H1 (cell line): Measurements from ENCODE around the gene RUFY3. TPM values are rescaled to one million over a fixed set of nuclear protein-coding genes. Genes with fewer than 3 reads are reported as not detected.

Source experiments
- CTCF ChIA-PET: fragments of 300-600 bp; sonication (Branson Sonifier 250); formaldehyde crosslinking; loops from one replicate; lab custom pipeline; 2021; ENCODE audit not compliant: partially characterized antibody; lab: Charles Lee
- POLR2A ChIA-PET: fragments of 300-600 bp; sonication (Branson Sonifier 250); formaldehyde crosslinking; loops from one replicate; lab custom pipeline; 2021; ENCODE audit warnings: inconsistent platforms; ENCODE audit not compliant: partially characterized antibody; lab: Charles Lee
- DNase-seq, 2 experiments: peaks; one replicate each; pipeline versions ENCODE4 v3.0.0 to v3.0.0-alpha.2; 2010 to 2022; ENCODE audit warnings: low spot score in 2 of 2, low read depth in 1 of 2, mixed read lengths in 1 of 2
- FAIRE-seq: peaks from 2 replicates; lab custom pipeline; 2011; peaks lifted over from hg19 to GRCh38; lab: Jason Lieb, UNC
- H2AFZ ChIP-seq: 2 replicates; pipeline ENCODE4 v1.8.1; 2012; ENCODE audit warnings: low read length, inconsistent platforms
- H2AK5ac ChIP-seq: 2 replicates; pipeline ENCODE4 v1.6.1; 2013; ENCODE audit warnings: low read depth, low read length
- H2BK120ac ChIP-seq: replicated peaks from 2 replicates; pipeline ENCODE3; 2013; ENCODE audit warnings: low read depth, low read length, inconsistent platforms
- H2BK12ac ChIP-seq: 2 replicates; pipeline ENCODE4 v1.6.1; 2013; ENCODE audit warnings: low read depth, low read length
- H2BK15ac ChIP-seq: 2 replicates; pipeline ENCODE4 v1.6.1; 2013; ENCODE audit warnings: low read length
- H2BK20ac ChIP-seq: 2 replicates; pipeline ENCODE4 v1.6.1; 2013; ENCODE audit warnings: low read length
- H2BK5ac ChIP-seq: 2 replicates; pipeline ENCODE4 v1.6.1; 2013; ENCODE audit warnings: low read depth, low read length
- H3K14ac ChIP-seq: 2 replicates; pipeline ENCODE4 v1.6.1; 2013; ENCODE audit warnings: inconsistent platforms; ENCODE audit not compliant: insufficient read length
- H3K18ac ChIP-seq: 2 replicates; pipeline ENCODE4 v1.6.1; 2013; ENCODE audit warnings: low read length; ENCODE audit errors: extremely low read depth
- H3K23ac ChIP-seq: 2 replicates; pipeline ENCODE4 v1.6.1; 2013; ENCODE audit warnings: inconsistent platforms; ENCODE audit not compliant: insufficient read length
- H3K23me2 ChIP-seq: 2 replicates; pipeline ENCODE4 v1.6.1; 2013; ENCODE audit warnings: low read depth, low read length
- H3K27ac ChIP-seq: 2 replicates; pipeline ENCODE4 v1.6.1; 2011; ENCODE audit warnings: low read depth, low read length, inconsistent platforms
- H3K27me3 ChIP-seq, 4 experiments: replicated peaks in 1 of 4; 1 replicate in 1 of 4; 2 replicates in 3 of 4; pipeline versions ENCODE4 v1.6.1 to v1.8.1; 2011 to 2013; ENCODE audit warnings: low read length in 3 of 4, mild to moderate bottlenecking in 3 of 4, inconsistent platforms in 2 of 4, mixed read lengths in 2 of 4, moderate library complexity in 1 of 4; ENCODE audit not compliant: control insufficient read depth in 3 of 4, insufficient read depth in 3 of 4; ENCODE audit errors: extremely low read depth in 1 of 4
- H3K36me3 ChIP-seq, 4 experiments: 2 replicates each; pipeline versions ENCODE4 v1.6.1 to v1.8.1; 2011 to 2013; ENCODE audit warnings: mild to moderate bottlenecking in 4 of 4, low read length in 3 of 4, moderate library complexity in 2 of 4, control low read depth in 1 of 4, inconsistent platforms in 1 of 4; ENCODE audit not compliant: insufficient read depth in 4 of 4, control insufficient read depth in 2 of 4
- H3K4ac ChIP-seq: replicated peaks from 2 replicates; pipeline ENCODE3; 2013; ENCODE audit warnings: low read length, low read depth, mixed read lengths, inconsistent platforms; ENCODE audit not compliant: insufficient read length
- H3K4me1 ChIP-seq, 4 experiments: replicated peaks in 1 of 4; 1 replicate in 1 of 4; 2 replicates in 3 of 4; pipeline versions ENCODE4 v1.6.1 to v1.8.1; 2011 to 2013; ENCODE audit warnings: low read length in 3 of 4, inconsistent platforms in 2 of 4, mixed read lengths in 1 of 4; ENCODE audit not compliant: insufficient read depth in 4 of 4, control insufficient read depth in 3 of 4
- H3K4me2 ChIP-seq, 2 experiments: 2 replicates each; pipeline versions ENCODE4 v1.6.1 to v1.8.1; 2011 to 2013; ENCODE audit warnings: low read depth in 2 of 2, low read length in 2 of 2, control low read depth in 1 of 2, inconsistent platforms in 1 of 2, mild to moderate bottlenecking in 1 of 2; ENCODE audit not compliant: insufficient read depth in 1 of 2
- H3K4me3 ChIP-seq, 4 experiments: fragments of 200-600, 300-600 bp in 1 of 4; sonication (generic), shearing (Covaris generic), sonication (Bioruptor Twin) in 1 of 4; 2 replicates each; pipeline versions ENCODE4 v1.5.1 to v1.8.1; 2011 to 2016; ENCODE audit warnings: low read length in 4 of 4, low read depth in 3 of 4, control low read depth in 2 of 4, inconsistent platforms in 2 of 4, mild to moderate bottlenecking in 2 of 4, mixed read lengths in 1 of 4, moderate library complexity in 1 of 4; ENCODE audit not compliant: insufficient read depth in 2 of 4; ENCODE audit errors: extremely low read depth in 1 of 4
- H3K56ac ChIP-seq: replicated peaks from 2 replicates; pipeline ENCODE3; 2013; ENCODE audit warnings: low read depth, mild to moderate bottlenecking, mixed read lengths, low read length, inconsistent platforms; ENCODE audit not compliant: insufficient read length
- H3K79me1 ChIP-seq: 2 replicates; pipeline ENCODE4 v1.6.1; 2013; ENCODE audit warnings: low read depth, low read length, control low read depth
- H3K79me2 ChIP-seq, 2 experiments: 2 replicates each; pipeline versions ENCODE4 v1.6.1 to v1.8.1; 2012 to 2013; ENCODE audit warnings: low read length in 2 of 2, mild to moderate bottlenecking in 2 of 2, inconsistent platforms in 1 of 2; ENCODE audit not compliant: insufficient read depth in 2 of 2, control insufficient read depth in 1 of 2
- H3K9ac ChIP-seq, 4 experiments: replicated peaks in 1 of 4; 1 replicate in 1 of 4; 2 replicates in 3 of 4; pipeline versions ENCODE4 v1.6.1 to v1.8.1; 2011 to 2013; ENCODE audit warnings: low read depth in 3 of 4, low read length in 3 of 4, control low read depth in 2 of 4, mild to moderate bottlenecking in 2 of 4, moderate library complexity in 2 of 4, inconsistent platforms in 1 of 4; ENCODE audit errors: extremely low read depth in 1 of 4
- H3K9me3 ChIP-seq, 2 experiments: 2 replicates each; pipeline versions ENCODE4 v1.6.1 to v1.8.1; 2012 to 2013; ENCODE audit warnings: mild to moderate bottlenecking in 2 of 2, moderate library complexity in 2 of 2, control low read depth in 1 of 2, inconsistent platforms in 1 of 2, low read depth in 1 of 2, low read length in 1 of 2, mixed read lengths in 1 of 2; ENCODE audit not compliant: insufficient read depth in 2 of 2
- H4K20me1 ChIP-seq, 2 experiments: replicated peaks in 1 of 2; 2 replicates each; pipeline versions ENCODE3 to v1.8.1; 2011 to 2013; ENCODE audit warnings: inconsistent platforms in 2 of 2, low read length in 2 of 2, mild to moderate bottlenecking in 1 of 2; ENCODE audit not compliant: insufficient read depth in 2 of 2, control insufficient read depth in 1 of 2
- H4K5ac ChIP-seq: 2 replicates; pipeline ENCODE4 v1.6.1; 2013; ENCODE audit warnings: low read length, low read depth, mixed read lengths, inconsistent platforms; ENCODE audit not compliant: insufficient read length
- H4K8ac ChIP-seq: 2 replicates; pipeline ENCODE4 v1.8.0; 2013; ENCODE audit warnings: mild to moderate bottlenecking, moderate library complexity, low read length, inconsistent platforms; ENCODE audit not compliant: insufficient read depth; ENCODE audit errors: extremely low read depth
- H4K91ac ChIP-seq: replicated peaks from 2 replicates; pipeline ENCODE3; 2013; ENCODE audit warnings: low read length, mixed read lengths, inconsistent platforms; ENCODE audit not compliant: insufficient read length
- ASH2L ChIP-seq: fragments of 200-600, 300-600 bp; sonication (generic); IDR thresholded peaks from one replicate; pipeline ENCODE4 v1.7.1; 2017; ENCODE audit warnings: low read length
- BCL11A ChIP-seq, 2 experiments: IDR thresholded peaks; one replicate each; pipeline ENCODE4 v1.6.1; 2011; ENCODE audit warnings: low read depth in 2 of 2, low read length in 2 of 2, mild to moderate bottlenecking in 2 of 2
- CREB1 ChIP-seq: IDR thresholded peaks from 2 replicates; pipeline ENCODE4 v1.6.1; 2012; ENCODE audit warnings: inconsistent platforms
- KDM4A ChIP-seq: IDR thresholded peaks from one replicate; pipeline ENCODE4 v1.7.1; 2012; ENCODE audit warnings: low read depth, mild to moderate bottlenecking, moderate library complexity, low read length, inconsistent platforms; ENCODE audit not compliant: severe bottlenecking
- POLR2A ChIP-seq, 2 experiments: IDR thresholded peaks; 1 replicate in 1 of 2; 2 replicates in 1 of 2; pipeline ENCODE4 v1.6.1; 2011; ENCODE audit warnings: low read depth in 2 of 2, low read length in 2 of 2, mild to moderate bottlenecking in 2 of 2; ENCODE audit errors: control extremely low read depth in 1 of 2
- RBBP5 ChIP-seq: IDR thresholded peaks from 2 replicates; pipeline ENCODE4 v1.7.1; 2012; ENCODE audit warnings: low read depth, mild to moderate bottlenecking, inconsistent platforms, low read length, moderate library complexity, borderline replicate concordance
- SIN3A ChIP-seq, 2 experiments: IDR thresholded peaks in 1 of 2; conservative IDR thresholded peaks in 1 of 2; 2 replicates each; pipeline ENCODE4 v1.6.1; 2011 to 2012; ENCODE audit warnings: low read length in 2 of 2, improper control_type of control experiment in 1 of 2, low read depth in 1 of 2, mild to moderate bottlenecking in 1 of 2
- TAF1 ChIP-seq: IDR thresholded peaks from 2 replicates; pipeline ENCODE4 v1.6.1; 2011; ENCODE audit warnings: mild to moderate bottlenecking, low read depth, low read length
- TEAD4 ChIP-seq: IDR thresholded peaks from 2 replicates; pipeline ENCODE4 v1.6.1; 2012; ENCODE audit warnings: low read depth, low read length, inconsistent platforms, mixed read lengths
- ZNF274 ChIP-seq: IDR thresholded peaks from 2 replicates; pipeline ENCODE4 v1.7.0; 2012; ENCODE audit warnings: low read length, borderline replicate concordance; ENCODE audit errors: extremely low read depth
- WGBS, 2 experiments: shearing (Covaris generic) in 1 of 2; methylation state at CpG; one replicate each; pipeline versions ENCODE4 v1.1.6 to v1.1.7; 2013 to 2015; ENCODE audit warnings: low lambda C conversion rate in 2 of 2, mixed read lengths in 2 of 2, inconsistent platforms in 1 of 2, low coverage in 1 of 2, missing lambda C conversion rate in 1 of 2; ENCODE audit not compliant: insufficient replicate concordance in 2 of 2, insufficient coverage in 1 of 2, insufficient read length in 1 of 2; ENCODE audit errors: extremely low coverage in 1 of 2, missing lambda C conversion rate in 1 of 2; 5-methylcytosine and 5-hydroxymethylcytosine counted together
- polyA plus RNA-seq, 7 experiments: library from polyadenylated mRNA; depleted of rRNA in 3 of 7; stranded (reverse) in 5 of 7; unstranded in 2 of 7; fragments of >200 nt in 5 of 7; fragments of 200-250 nt in 2 of 7; gene quantifications; 1 replicate in 5 of 7; 2 replicates in 1 of 7; 4 replicates in 1 of 7; pipeline versions ENCODE4 v1.2.1 to v1.2.3, GENCODE V29; 2011 to 2013; ENCODE audit warnings: missing spikeins in 2 of 7, mixed read lengths in 2 of 7
- total RNA-seq: library from RNA; stranded (reverse); fragmentation: NEBNext Ultra II Directional; extraction: Animal tissue kit (Norgen Biotek cat#: 25700); gene quantifications from 2 replicates; pipeline ENCODE4 v1.2.1, GENCODE V29; 2021

RUFY3 gene
- total and polyA plus RNA-seq, 2 of the 8 experiments (the other 6 are each of a cell fraction or from before 2014, with no cell fraction given): 7.8 to 33.1 TPM

DNA sequence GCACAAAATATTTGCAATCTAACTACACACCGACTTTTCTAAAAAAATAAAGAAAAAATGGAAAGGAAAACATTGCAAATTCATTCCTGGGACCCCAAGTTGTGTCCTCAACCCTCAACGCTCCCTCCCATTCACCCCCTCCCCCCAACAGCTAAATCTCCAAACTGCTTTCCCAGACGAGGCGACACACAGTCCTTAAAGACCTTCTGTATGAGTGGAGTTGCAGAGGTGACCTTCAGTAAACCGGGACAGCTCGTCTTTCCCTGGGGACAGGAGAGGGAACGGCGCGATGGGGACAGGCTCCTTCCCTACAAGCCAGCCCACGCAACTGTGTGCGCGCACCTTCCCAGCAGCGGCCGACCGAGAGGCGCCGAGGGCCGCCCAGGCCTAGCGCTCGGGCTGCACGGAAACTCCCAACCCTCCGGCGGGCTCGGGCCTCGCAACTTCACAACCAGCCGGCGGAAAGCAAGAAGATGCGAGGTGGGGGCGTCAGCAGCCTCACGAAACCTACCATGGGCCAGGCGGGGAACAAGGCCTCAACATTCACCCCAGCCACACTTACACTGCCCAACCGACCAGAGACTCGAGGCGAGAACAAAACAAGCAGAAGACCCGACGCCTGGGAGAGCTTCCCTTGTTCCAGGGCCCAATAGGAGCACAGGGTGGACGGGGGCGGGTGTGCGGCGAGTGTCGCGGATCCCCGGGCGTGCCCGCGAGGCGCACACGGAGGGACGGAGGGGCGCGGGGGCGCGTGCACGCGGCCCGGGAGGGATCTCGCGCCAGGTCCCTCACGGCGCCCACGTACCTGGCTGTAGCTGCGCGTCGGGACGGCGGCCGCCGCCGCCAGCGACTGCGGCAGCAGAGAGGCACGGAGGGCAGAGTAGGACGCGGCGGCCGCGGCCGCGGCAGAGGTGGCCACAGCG lies 117.2 kb downstream of the RUFY3 start:
- peak overlapping the region; percentile 27 for H3K4ac ChIP-seq
- H2BK12ac ChIP-seq: 0 out of 2 replicates have a peak overlapping the region, but pooled peaks have one; percentile 11
- no peak overlapping the region; the same call in 1 of the 2 replicates for H2AK5ac ChIP-seq
- peak overlapping the region; percentile 94 for H3K27ac ChIP-seq
- H4K8ac ChIP-seq: peak overlapping the region; percentile 96
- H3K9ac ChIP-seq: peak overlapping the region; percentile 80 to 98 (median 90)
- H2BK20ac ChIP-seq: no peak overlapping the region
- no peak overlapping the region for H3K14ac ChIP-seq
- DNase-seq: peak in 1 of 2 experiments; percentile 67
- peak overlapping the region; percentile 69 for H3K56ac ChIP-seq
- ChIA-PET CTCF (interaction anchor here (0.5 to 2.3 kb wide), 6 partner anchors 12 to 390 kb away, joined by 3 to 5 read pairs (median 4); no protein-coding TSS in a partner anchor), POLR2A (interaction anchor here (0.6 to 3.3 kb wide), 16 partner anchors 8 to 171 kb away, joined by 3 to 17 read pairs (median 4); partner anchors contain the start of genes DCK and MOB1B)
- H4K5ac ChIP-seq: peak overlapping the region; percentile 23
- peaks cover 2 to 9% of the 10 kb centered on the region in 2 experiments for H4K20me1 ChIP-seq
- H2BK15ac ChIP-seq: no peak overlapping the region
- H3K27me3 ChIP-seq: no peaks in the 10 kb centered on the region
- no peaks in the 10 kb centered on the region; the same call in 1 of the 2 replicates for H3K79me1 ChIP-seq
- H3K9me3 ChIP-seq: no peaks in the 10 kb centered on the region
- FAIRE-seq: no peak
- H3K23me2 ChIP-seq: no peaks in the 10 kb centered on the region
- H3K4me1 ChIP-seq: peaks cover 2 to 8% (median 5%) of the 10 kb centered on the region in 4 experiments; a peak in 5 of 7 replicates
- 2% methylated on average over 65 of the region's 80 CpGs; no CpG with 5 or more reads in 1 of the 2 experiments for WGBS, 2 experiments
- H2BK5ac ChIP-seq: peak overlapping the region; percentile 84
- no peak overlapping the region for H2BK120ac ChIP-seq
- peak overlapping the region; percentile 79 to 82 for H3K4me2 ChIP-seq
- peaks cover 26 to 48% of the 10 kb centered on the region in 2 experiments for H3K79me2 ChIP-seq
- peak overlapping the region; percentile 90 to 97 (median 92) for H3K4me3 ChIP-seq
- no peak overlapping the region for H3K23ac ChIP-seq
- peak overlapping the region; percentile 59 for H4K91ac ChIP-seq
- peaks cover 4 to 20% (median 8%) of the 10 kb centered on the region in 4 experiments; a peak in 4 of 8 replicates for H3K36me3 ChIP-seq
- peak overlapping the region; percentile 95 for H3K18ac ChIP-seq
- no peak overlapping the region for H2AFZ ChIP-seq
- TF ChIP-seq BCL11A (IDR thresholded peaks at IDR 0.05; ENCODE audit: low read depth in 2 of 2, low read length in 2 of 2) (no peak), SIN3A (conservative IDR thresholded peaks at IDR 0.05 in 1 of 2, IDR thresholded peaks at IDR 0.05 in 1 of 2; ENCODE audit: low read depth in 1 of 2, low read length in 2 of 2) (peak in 1 of 2 experiments; percentile 78; a peak in 2 of 4 replicates), ASH2L (peak; percentile 76), TAF1 (peak; percentile 58; the same call in 1 of the 2 replicates), ZNF274 (no peak), POLR2A (IDR thresholded peaks at IDR 0.05; ENCODE audit: control extremely low read depth in 1 of 2, low read depth in 2 of 2, low read length in 2 of 2) (peak in 1 of 2 experiments; percentile 15; a peak in 2 of 3 replicates), KDM4A (peak; percentile 81), CREB1 (0 out of 2 replicates have a peak, but pooled peaks have one; percentile 4), TEAD4 (no peak), RBBP5 (peak; percentile 70; the same call in 1 of the 2 replicates)
